Neural cell (in vitro differentiated cells): Measurements from ENCODE around the gene CRTC1. TPM values are rescaled to one million over a fixed set of nuclear protein-coding genes. Genes with fewer than 3 reads are reported as not detected.

Experiments
- H2AFZ ChIP-seq: fragments of 200-600, 300-800 bp; sonication (generic), shearing (Covaris generic); 2 replicates; pipeline ENCODE4 v1.6.0; 2014; ENCODE audit warnings: low read depth, mild to moderate bottlenecking, antibody characterized with exemption, low read length, moderate library complexity
- H3F3A ChIP-seq: fragments of 200-600 bp; shearing (Covaris generic); 2 replicates; pipeline ENCODE4 v1.6.1; 2016; ENCODE audit warnings: mild to moderate bottlenecking, moderate library complexity, mixed read lengths, antibody characterized with exemption, low read length; ENCODE audit not compliant: insufficient read depth, poor library complexity, severe bottlenecking
- H3K27ac ChIP-seq: fragments of 200-600, 300-800 bp; sonication (generic), shearing (Covaris generic); 2 replicates; pipeline ENCODE4 v1.5.1; 2014; ENCODE audit warnings: mild to moderate bottlenecking, low read length, moderate library complexity
- H3K27me3 ChIP-seq: fragments of 300-800, 200-600 bp; sonication (generic), shearing (Covaris generic); 2 replicates; pipeline ENCODE4 v1.6.0; 2014; ENCODE audit warnings: mild to moderate bottlenecking, low read depth, low read length, moderate library complexity; ENCODE audit not compliant: insufficient read depth
- H3K36me3 ChIP-seq: fragments of 300-800, 200-600 bp; sonication (generic), shearing (Covaris generic); 2 replicates; pipeline ENCODE4 v1.5.1; 2014; ENCODE audit warnings: mild to moderate bottlenecking, antibody characterized with exemption, low read length, moderate library complexity; ENCODE audit not compliant: insufficient read depth
- H3K4me2 ChIP-seq: fragments of 300-800, 200-600 bp; sonication (generic), shearing (Covaris generic); 2 replicates; pipeline ENCODE4 v1.6.0; 2014; ENCODE audit warnings: mild to moderate bottlenecking, low read length
- H3K4me3 ChIP-seq: fragments of 300-800, 200-600 bp; sonication (generic), shearing (Covaris generic); 2 replicates; pipeline ENCODE4 v1.5.1; 2014; ENCODE audit warnings: mild to moderate bottlenecking, low read length, moderate library complexity
- H3K79me2 ChIP-seq: fragments of 200-600 bp; shearing (Covaris generic); replicated peaks from 2 replicates; pipeline ENCODE4 v1.6.0; 2014; ENCODE audit warnings: mild to moderate bottlenecking, low read length, moderate library complexity; ENCODE audit not compliant: insufficient read depth
- H3K9ac ChIP-seq: fragments of 300-800, 200-600 bp; sonication (generic), shearing (Covaris generic); 2 replicates; pipeline ENCODE4 v1.6.1; 2016; ENCODE audit warnings: mild to moderate bottlenecking, low read length, mixed read lengths
- H3K9me2 ChIP-seq: fragments of 200-600 bp; shearing (Covaris generic); 2 replicates; pipeline ENCODE4 v1.6.1; 2016; ENCODE audit warnings: mild to moderate bottlenecking, low read length, mixed read lengths; ENCODE audit not compliant: insufficient read depth
- H3K9me3 ChIP-seq: fragments of 200-600, 300-800 bp; sonication (generic), shearing (Covaris generic); 2 replicates; pipeline ENCODE4 v1.6.1; 2016; ENCODE audit warnings: mild to moderate bottlenecking, mixed run types, low read length, moderate library complexity, mixed read lengths
- H4K20me1 ChIP-seq: fragments of 200-600 bp; shearing (Covaris generic); 2 replicates; pipeline ENCODE4 v1.6.1; 2016; ENCODE audit warnings: mild to moderate bottlenecking, mixed run types; ENCODE audit not compliant: insufficient read depth
- EP300 ChIP-seq: fragments of 450-650 bp; conservative IDR thresholded peaks from 2 replicates; pipeline ENCODE4 v1.6.1; 2014; ENCODE audit warnings: antibody characterized with exemption, mild to moderate bottlenecking, moderate library complexity; ENCODE audit not compliant: poor library complexity, severe bottlenecking
- EZH2 ChIP-seq: fragments of 200-600, 300-800 bp; shearing (Covaris generic), sonication (generic); IDR thresholded peaks from 2 replicates; pipeline ENCODE4 v1.6.1; 2014; ENCODE audit warnings: antibody characterized with exemption, low read length, borderline replicate concordance, mild to moderate bottlenecking; ENCODE audit not compliant: insufficient read depth, poor library complexity, severe bottlenecking
- MXI1 ChIP-seq: fragments of 450-650 bp; conservative IDR thresholded peaks from 2 replicates; pipeline ENCODE4 v1.6.1; 2014; ENCODE audit warnings: antibody characterized with exemption, mild to moderate bottlenecking; ENCODE audit not compliant: poor library complexity, severe bottlenecking
- POLR2AphosphoS5 ChIP-seq: IDR thresholded peaks from 2 replicates; pipeline ENCODE4 v1.6.1; 2012
- RAD21 ChIP-seq: fragments of 450-650 bp; conservative IDR thresholded peaks from 2 replicates; pipeline ENCODE4 v1.6.1; 2014; ENCODE audit warnings: antibody characterized with exemption, mild to moderate bottlenecking, moderate library complexity
- SMC3 ChIP-seq: fragments of 450-650 bp; conservative IDR thresholded peaks from 2 replicates; pipeline ENCODE4 v1.6.1; 2014; ENCODE audit warnings: antibody characterized with exemption, mild to moderate bottlenecking, moderate library complexity; ENCODE audit not compliant: poor library complexity
- TAF1 ChIP-seq: IDR thresholded peaks from 2 replicates; pipeline ENCODE4 v1.6.1; 2012; ENCODE audit warnings: low read depth
- polyA plus RNA-seq: library from polyadenylated mRNA; depleted of rRNA; stranded (reverse); fragments of >200 nt; gene quantifications from 2 replicates; pipeline ENCODE4 v1.2.3, GENCODE V29; 2014
- TF ChIP-seq, protein P1 (sequence below): fragments of 450-650 bp; IDR thresholded peaks from 2 replicates; pipeline ENCODE4 v1.5.1; 2014; ENCODE audit warnings: antibody characterized with exemption, mild to moderate bottlenecking, moderate library complexity; ENCODE audit not compliant: poor library complexity, severe bottlenecking
- TF ChIP-seq, protein P2 (sequence below): IDR thresholded peaks from 2 replicates; pipeline ENCODE4 v1.6.1; 2012; ENCODE audit warnings: borderline replicate concordance

CRTC1 gene
- polyA plus RNA-seq, 1 donor from 2014 or later: 10.4 TPM

DNA sequence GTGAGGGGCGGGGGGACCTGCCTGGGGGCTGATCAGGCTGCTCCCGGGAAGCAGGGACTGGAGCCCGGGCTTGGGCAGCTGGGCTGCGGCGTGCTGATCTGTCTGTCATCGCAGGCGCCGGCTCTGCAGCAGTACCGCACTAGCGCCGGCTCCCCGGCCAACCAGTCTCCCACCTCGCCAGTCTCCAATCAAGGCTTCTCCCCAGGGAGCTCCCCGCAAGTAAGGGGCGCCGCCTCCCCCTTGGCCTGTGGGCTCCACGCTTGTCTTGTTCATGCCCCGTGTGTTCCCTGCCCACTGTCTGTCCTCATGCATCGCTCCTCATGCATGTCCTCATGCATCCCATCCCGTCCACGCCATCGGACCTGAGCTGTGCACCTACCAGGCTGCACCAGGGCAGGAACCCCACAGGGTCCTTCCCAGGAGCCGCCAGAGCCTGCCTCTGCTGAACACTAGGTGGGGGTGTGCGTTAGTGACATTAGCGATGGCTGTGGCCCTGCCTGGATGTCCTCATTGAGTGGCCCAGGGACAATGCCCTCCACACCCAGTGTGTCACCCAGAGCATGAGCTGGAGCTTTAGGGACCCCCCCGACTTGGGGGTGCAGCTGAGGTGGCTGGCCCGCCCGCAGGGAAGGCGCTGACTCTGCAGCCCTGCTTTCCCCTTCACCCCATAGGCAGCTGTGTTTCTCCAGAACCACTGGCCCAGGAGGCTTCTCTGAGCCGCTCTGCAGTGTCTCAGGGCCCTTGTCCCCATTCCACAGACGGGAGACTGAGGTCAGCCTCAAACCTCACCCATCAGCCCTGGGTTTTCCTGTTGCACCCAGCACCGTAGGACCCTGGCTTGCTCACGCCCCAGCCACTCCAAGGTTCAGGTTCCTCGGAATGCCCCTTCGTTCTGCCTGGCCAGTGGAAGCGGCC is 88.1 kb downstream of the CRTC1 start:
- no peaks in the 10 kb centered on the region for H3K9me2 ChIP-seq
- H3K36me3 ChIP-seq: no peaks in the 10 kb centered on the region
- no peaks in the 10 kb centered on the region for H4K20me1 ChIP-seq
- TF ChIP-seq, protein P1, sequence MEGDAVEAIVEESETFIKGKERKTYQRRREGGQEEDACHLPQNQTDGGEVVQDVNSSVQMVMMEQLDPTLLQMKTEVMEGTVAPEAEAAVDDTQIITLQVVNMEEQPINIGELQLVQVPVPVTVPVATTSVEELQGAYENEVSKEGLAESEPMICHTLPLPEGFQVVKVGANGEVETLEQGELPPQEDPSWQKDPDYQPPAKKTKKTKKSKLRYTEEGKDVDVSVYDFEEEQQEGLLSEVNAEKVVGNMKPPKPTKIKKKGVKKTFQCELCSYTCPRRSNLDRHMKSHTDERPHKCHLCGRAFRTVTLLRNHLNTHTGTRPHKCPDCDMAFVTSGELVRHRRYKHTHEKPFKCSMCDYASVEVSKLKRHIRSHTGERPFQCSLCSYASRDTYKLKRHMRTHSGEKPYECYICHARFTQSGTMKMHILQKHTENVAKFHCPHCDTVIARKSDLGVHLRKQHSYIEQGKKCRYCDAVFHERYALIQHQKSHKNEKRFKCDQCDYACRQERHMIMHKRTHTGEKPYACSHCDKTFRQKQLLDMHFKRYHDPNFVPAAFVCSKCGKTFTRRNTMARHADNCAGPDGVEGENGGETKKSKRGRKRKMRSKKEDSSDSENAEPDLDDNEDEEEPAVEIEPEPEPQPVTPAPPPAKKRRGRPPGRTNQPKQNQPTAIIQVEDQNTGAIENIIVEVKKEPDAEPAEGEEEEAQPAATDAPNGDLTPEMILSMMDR: no peak
- TF ChIP-seq, protein P2, sequence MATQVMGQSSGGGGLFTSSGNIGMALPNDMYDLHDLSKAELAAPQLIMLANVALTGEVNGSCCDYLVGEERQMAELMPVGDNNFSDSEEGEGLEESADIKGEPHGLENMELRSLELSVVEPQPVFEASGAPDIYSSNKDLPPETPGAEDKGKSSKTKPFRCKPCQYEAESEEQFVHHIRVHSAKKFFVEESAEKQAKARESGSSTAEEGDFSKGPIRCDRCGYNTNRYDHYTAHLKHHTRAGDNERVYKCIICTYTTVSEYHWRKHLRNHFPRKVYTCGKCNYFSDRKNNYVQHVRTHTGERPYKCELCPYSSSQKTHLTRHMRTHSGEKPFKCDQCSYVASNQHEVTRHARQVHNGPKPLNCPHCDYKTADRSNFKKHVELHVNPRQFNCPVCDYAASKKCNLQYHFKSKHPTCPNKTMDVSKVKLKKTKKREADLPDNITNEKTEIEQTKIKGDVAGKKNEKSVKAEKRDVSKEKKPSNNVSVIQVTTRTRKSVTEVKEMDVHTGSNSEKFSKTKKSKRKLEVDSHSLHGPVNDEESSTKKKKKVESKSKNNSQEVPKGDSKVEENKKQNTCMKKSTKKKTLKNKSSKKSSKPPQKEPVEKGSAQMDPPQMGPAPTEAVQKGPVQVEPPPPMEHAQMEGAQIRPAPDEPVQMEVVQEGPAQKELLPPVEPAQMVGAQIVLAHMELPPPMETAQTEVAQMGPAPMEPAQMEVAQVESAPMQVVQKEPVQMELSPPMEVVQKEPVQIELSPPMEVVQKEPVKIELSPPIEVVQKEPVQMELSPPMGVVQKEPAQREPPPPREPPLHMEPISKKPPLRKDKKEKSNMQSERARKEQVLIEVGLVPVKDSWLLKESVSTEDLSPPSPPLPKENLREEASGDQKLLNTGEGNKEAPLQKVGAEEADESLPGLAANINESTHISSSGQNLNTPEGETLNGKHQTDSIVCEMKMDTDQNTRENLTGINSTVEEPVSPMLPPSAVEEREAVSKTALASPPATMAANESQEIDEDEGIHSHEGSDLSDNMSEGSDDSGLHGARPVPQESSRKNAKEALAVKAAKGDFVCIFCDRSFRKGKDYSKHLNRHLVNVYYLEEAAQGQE: no peak
- TF ChIP-seq EP300: no peak
- no peak for TF ChIP-seq EZH2
- no peak for TF ChIP-seq TAF1
- no peak for TF ChIP-seq SMC3
- TF ChIP-seq POLR2AphosphoS5: no peak
- no peak for TF ChIP-seq MXI1
- no peak for TF ChIP-seq RAD21
- H3K9ac ChIP-seq: no peak overlapping the region
- no peak overlapping the region for H3K4me2 ChIP-seq
- H3K27me3 ChIP-seq: no peaks in the 10 kb centered on the region
- H3K9me3 ChIP-seq: no peaks in the 10 kb centered on the region
- no peaks in the 10 kb centered on the region for H3K79me2 ChIP-seq
- no peak overlapping the region for H3K4me3 ChIP-seq
- no peak overlapping the region for H3K27ac ChIP-seq
- H2AFZ ChIP-seq: no peak overlapping the region
- H3F3A ChIP-seq: no peaks in the 10 kb centered on the region

DNA sequence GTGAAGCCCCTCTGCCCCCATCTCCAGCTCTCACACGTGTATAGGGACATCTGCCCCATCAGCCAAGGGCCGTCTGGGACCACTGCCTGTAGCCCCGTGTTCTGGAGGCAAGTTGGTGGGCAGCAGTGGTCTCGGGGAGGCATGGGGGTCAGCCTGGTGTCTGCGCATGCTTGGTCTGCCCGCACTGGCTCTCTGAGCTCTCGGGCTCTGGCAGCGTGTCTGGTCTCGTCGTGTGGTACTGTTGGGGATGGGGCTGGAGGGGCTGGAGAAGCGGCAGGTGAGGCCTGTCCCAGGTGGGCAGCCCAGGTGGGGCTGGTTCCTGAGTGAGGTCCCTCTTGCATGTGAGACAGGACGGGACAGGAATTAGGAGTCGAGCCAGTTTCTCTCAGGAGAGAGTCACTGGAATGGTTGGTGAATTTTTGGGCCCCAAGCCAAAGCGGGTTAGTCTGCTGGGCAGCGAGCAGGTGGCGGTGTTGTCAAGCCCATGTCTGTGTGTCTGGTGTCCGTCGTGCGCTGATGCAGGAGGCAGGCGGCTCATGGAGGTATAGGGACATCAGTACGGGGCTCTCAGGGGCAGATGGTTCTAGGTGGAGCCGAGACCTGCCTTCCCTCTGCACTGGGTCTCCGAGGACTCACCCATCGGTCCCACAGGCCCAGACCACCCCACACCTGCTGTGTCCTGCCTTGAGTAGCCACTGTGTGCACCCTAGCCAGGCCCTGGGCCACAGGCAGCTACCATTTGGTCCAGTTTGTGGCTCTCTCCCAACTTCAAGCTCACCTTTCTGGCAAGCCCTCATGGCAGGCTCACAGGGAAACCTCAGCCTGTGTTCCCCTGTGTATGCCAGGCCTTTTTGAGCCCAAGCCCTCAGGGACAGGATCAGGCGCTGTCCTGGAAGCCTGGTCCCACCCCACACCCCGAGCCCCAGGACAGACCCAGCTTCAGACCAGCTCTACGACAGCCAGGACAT is 89.4 kb downstream of the CRTC1 start:
- Histone ChIP-seq H3K36me3 (no peaks in the 10 kb centered on the region), H3K9me2 (no peaks in the 10 kb centered on the region), H3K79me2 (no peaks in the 10 kb centered on the region), H3K9ac (no peak overlapping the region), H2AFZ (no peak overlapping the region), H3K9me3 (no peaks in the 10 kb centered on the region), H3K27ac (no peak overlapping the region), H4K20me1 (no peaks in the 10 kb centered on the region), H3K27me3 (no peaks in the 10 kb centered on the region), H3K4me3 (no peak overlapping the region), H3K4me2 (no peak overlapping the region), H3F3A (no peaks in the 10 kb centered on the region)
- TF ChIP-seq, protein P2: no peak
- no peak for TF ChIP-seq RAD21
- TF ChIP-seq MXI1: no peak
